H9 (cell line): ENCODE measurements around the gene APBB2. TPM values are rescaled to one million over a fixed set of nuclear protein-coding genes. Genes with fewer than 3 reads are reported as not detected.

Experiments used
- DNase-seq: peaks from one replicate; pipeline ENCODE4 v3.0.0-alpha.2; 2017
- H2AFZ ChIP-seq: one replicate; pipeline ENCODE4 v1.6.1; 2013; ENCODE audit warnings: mild to moderate bottlenecking, low read length, control low read depth, moderate library complexity
- H2AK5ac ChIP-seq: 2 replicates; pipeline ENCODE4 v1.6.1; 2013; ENCODE audit warnings: low read length, control low read depth, mixed read lengths; ENCODE audit not compliant: insufficient read length
- H2BK120ac ChIP-seq: one replicate; pipeline ENCODE4 v1.6.1; 2013; ENCODE audit warnings: low read depth, mild to moderate bottlenecking, low read length, control low read depth, inconsistent platforms; ENCODE audit not compliant: poor library complexity, severe bottlenecking
- H2BK12ac ChIP-seq: 2 replicates; pipeline ENCODE4 v1.6.1; 2013; ENCODE audit warnings: low read length, control low read depth, mixed read lengths, low read depth; ENCODE audit not compliant: insufficient read length
- H2BK15ac ChIP-seq: 2 replicates; pipeline ENCODE4 v1.6.1; 2013; ENCODE audit warnings: low read depth, low read length, control low read depth
- H2BK20ac ChIP-seq: one replicate; pipeline ENCODE4 v1.6.1; 2013; ENCODE audit warnings: low read depth, mild to moderate bottlenecking, low read length, control low read depth, inconsistent platforms; ENCODE audit not compliant: poor library complexity, severe bottlenecking
- H2BK5ac ChIP-seq: 2 replicates; pipeline ENCODE4 v1.6.1; 2013; ENCODE audit warnings: low read length, control low read depth, mixed read lengths; ENCODE audit not compliant: insufficient read length
- H3K14ac ChIP-seq: 2 replicates; pipeline ENCODE4 v1.6.1; 2013; ENCODE audit warnings: low read length, control low read depth; ENCODE audit not compliant: insufficient read depth
- H3K18ac ChIP-seq: 2 replicates; pipeline ENCODE4 v1.6.1; 2013; ENCODE audit warnings: low read depth, mild to moderate bottlenecking, mixed read lengths, low read length, control low read depth; ENCODE audit not compliant: insufficient read length
- H3K23ac ChIP-seq: 2 replicates; pipeline ENCODE4 v1.6.1; 2013; ENCODE audit warnings: low read length, control low read depth, mixed read lengths, low read depth; ENCODE audit not compliant: insufficient read length
- H3K23me2 ChIP-seq: 2 replicates; pipeline ENCODE4 v1.6.1; 2013; ENCODE audit warnings: low read depth, mild to moderate bottlenecking, mixed read lengths, low read length, control low read depth; ENCODE audit not compliant: insufficient read length, poor library complexity, severe bottlenecking
- H3K27ac ChIP-seq: 2 replicates; pipeline ENCODE4 v1.5.1; 2013; ENCODE audit warnings: low read length, control low read depth, mixed read lengths, low read depth; ENCODE audit not compliant: insufficient read length
- H3K27me3 ChIP-seq: 2 replicates; pipeline ENCODE4 v1.6.1; 2013; ENCODE audit warnings: low read length, control low read depth, inconsistent platforms; ENCODE audit not compliant: insufficient read depth
- H3K4ac ChIP-seq: 2 replicates; pipeline ENCODE4 v1.6.1; 2013; ENCODE audit warnings: low read depth, mild to moderate bottlenecking, control low read depth, inconsistent platforms, low read length, moderate library complexity
- H3K4me1 ChIP-seq: 2 replicates; pipeline ENCODE4 v1.6.1; 2013; ENCODE audit warnings: low read length, control low read depth, inconsistent platforms; ENCODE audit not compliant: insufficient read depth
- H3K4me2 ChIP-seq: 2 replicates; pipeline ENCODE4 v1.6.1; 2013; ENCODE audit warnings: low read length, control low read depth, mixed read lengths; ENCODE audit not compliant: insufficient read length, insufficient read depth
- H3K56ac ChIP-seq: 2 replicates; pipeline ENCODE4 v1.6.1; 2013; ENCODE audit warnings: low read depth, mild to moderate bottlenecking, mixed read lengths, low read length, control low read depth; ENCODE audit not compliant: insufficient read length
- H3K79me1 ChIP-seq: 2 replicates; pipeline ENCODE4 v1.6.1; 2013; ENCODE audit warnings: low read depth, mild to moderate bottlenecking, moderate library complexity, low read length, control low read depth, inconsistent platforms; ENCODE audit not compliant: insufficient read depth, poor library complexity, severe bottlenecking
- H3K79me2 ChIP-seq: 2 replicates; pipeline ENCODE4 v1.6.1; 2013; ENCODE audit warnings: low read length, control low read depth, inconsistent platforms; ENCODE audit not compliant: insufficient read depth
- H3K9ac ChIP-seq: 2 replicates; pipeline ENCODE4 v1.6.1; 2013; ENCODE audit warnings: low read length, control low read depth, mixed read lengths; ENCODE audit not compliant: insufficient read length; ENCODE audit errors: extremely low read depth
- H3K9me3 ChIP-seq: one replicate; pipeline ENCODE4 v1.6.1; 2013; ENCODE audit warnings: low read depth, low read length, inconsistent platforms; ENCODE audit not compliant: control insufficient read depth
- H3T11ph ChIP-seq: one replicate; pipeline ENCODE4 v1.6.1; 2013; ENCODE audit warnings: mild to moderate bottlenecking, low read length, control low read depth, inconsistent platforms
- H4K20me1 ChIP-seq: one replicate; pipeline ENCODE4 v1.6.1; 2013; ENCODE audit not compliant: control insufficient read depth, insufficient read length, insufficient read depth
- H4K5ac ChIP-seq: 2 replicates; pipeline ENCODE4 v1.6.1; 2013; ENCODE audit warnings: low read depth, mild to moderate bottlenecking, mixed read lengths, low read length, control low read depth; ENCODE audit not compliant: insufficient read length
- H4K8ac ChIP-seq: replicated peaks from 2 replicates; pipeline ENCODE4 v1.6.1; 2013; ENCODE audit warnings: low read length, control low read depth, mixed read lengths, low read depth; ENCODE audit not compliant: insufficient read length
- H4K91ac ChIP-seq: 2 replicates; pipeline ENCODE4 v1.6.1; 2013; ENCODE audit warnings: low read depth, mild to moderate bottlenecking, moderate library complexity, mixed read lengths, low read length, control low read depth; ENCODE audit not compliant: insufficient read length
- H3K27ac Mint-ChIP-seq, 3 experiments: 2 replicates in 2 of 3; 3 replicates in 1 of 3; pipeline ENCODE4 v1.8.0; 2020 to 2021; ENCODE audit warnings: mixed read lengths in 3 of 3, mild to moderate bottlenecking in 1 of 3, moderate library complexity in 1 of 3
- H3K27me3 Mint-ChIP-seq: 2 replicates; pipeline ENCODE4 v1.8.0; 2021; ENCODE audit warnings: low read depth, mild to moderate bottlenecking, moderate library complexity, mixed read lengths
- H3K36me3 Mint-ChIP-seq, 3 experiments: 2 replicates in 2 of 3; 3 replicates in 1 of 3; pipeline ENCODE4 v1.8.0; 2020 to 2021; ENCODE audit warnings: low read depth in 3 of 3, mixed read lengths in 3 of 3; ENCODE audit not compliant: insufficient read depth in 1 of 3
- H3K4me1 Mint-ChIP-seq, 2 experiments: 2 replicates each; pipeline ENCODE4 v1.8.0; 2020; ENCODE audit warnings: mixed read lengths in 2 of 2
- H3K4me3 Mint-ChIP-seq, 2 experiments: 2 replicates in 1 of 2; 3 replicates in 1 of 2; pipeline ENCODE4 v1.8.0; 2020 to 2021; ENCODE audit warnings: mild to moderate bottlenecking in 2 of 2, mixed read lengths in 2 of 2, moderate library complexity in 1 of 2
- H3K9me3 Mint-ChIP-seq, 2 experiments: 2 replicates in 1 of 2; 3 replicates in 1 of 2; pipeline ENCODE4 v1.8.0; 2020; ENCODE audit warnings: mild to moderate bottlenecking in 2 of 2, mixed read lengths in 2 of 2, moderate library complexity in 1 of 2
- WGBS: extraction: QIAGEN DNeasy Blood & Tissue Kit; methylation state at CpG from one replicate; pipeline ENCODE4 v1.1.7; 2013; ENCODE audit warnings: missing lambda C conversion rate, low lambda C conversion rate, mixed read lengths; ENCODE audit not compliant: insufficient read length; ENCODE audit errors: extremely low coverage; 5-methylcytosine and 5-hydroxymethylcytosine counted together
- total RNA-seq: library from RNA; stranded (reverse); gene quantifications from 2 replicates; pipeline ENCODE4 v1.2.1, GENCODE V29; 2021
- TF ChIP-seq, protein P1 (sequence below): fragments of 200-600 bp; sonication (generic); conservative IDR thresholded peaks from 3 replicates; pipeline ENCODE4 v1.8.0; 2021; ENCODE audit warnings: antibody characterized with exemption, mild to moderate bottlenecking

Gene APBB2
- total RNA-seq, 1 experiment from 2014 or later, result 39.6 TPM

- no peak overlapping the region for H2AFZ ChIP-seq
- H3K4me1 ChIP-seq, result peaks cover 6% of the 10 kb centered on the region; the same call in 1 of the 2 replicates
- peaks cover 20 to 23% of the 10 kb centered on the region in 2 experiments for H3K4me1 Mint-ChIP-seq
- H3K4me3 Mint-ChIP-seq, result no peak overlapping the region
- TF ChIP-seq, protein P1, sequence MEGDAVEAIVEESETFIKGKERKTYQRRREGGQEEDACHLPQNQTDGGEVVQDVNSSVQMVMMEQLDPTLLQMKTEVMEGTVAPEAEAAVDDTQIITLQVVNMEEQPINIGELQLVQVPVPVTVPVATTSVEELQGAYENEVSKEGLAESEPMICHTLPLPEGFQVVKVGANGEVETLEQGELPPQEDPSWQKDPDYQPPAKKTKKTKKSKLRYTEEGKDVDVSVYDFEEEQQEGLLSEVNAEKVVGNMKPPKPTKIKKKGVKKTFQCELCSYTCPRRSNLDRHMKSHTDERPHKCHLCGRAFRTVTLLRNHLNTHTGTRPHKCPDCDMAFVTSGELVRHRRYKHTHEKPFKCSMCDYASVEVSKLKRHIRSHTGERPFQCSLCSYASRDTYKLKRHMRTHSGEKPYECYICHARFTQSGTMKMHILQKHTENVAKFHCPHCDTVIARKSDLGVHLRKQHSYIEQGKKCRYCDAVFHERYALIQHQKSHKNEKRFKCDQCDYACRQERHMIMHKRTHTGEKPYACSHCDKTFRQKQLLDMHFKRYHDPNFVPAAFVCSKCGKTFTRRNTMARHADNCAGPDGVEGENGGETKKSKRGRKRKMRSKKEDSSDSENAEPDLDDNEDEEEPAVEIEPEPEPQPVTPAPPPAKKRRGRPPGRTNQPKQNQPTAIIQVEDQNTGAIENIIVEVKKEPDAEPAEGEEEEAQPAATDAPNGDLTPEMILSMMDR, result no peak
- H4K91ac ChIP-seq, result no peak overlapping the region
- H3K4ac ChIP-seq, result no peak overlapping the region
- H3K56ac ChIP-seq, result no peak overlapping the region
- no peak overlapping the region for H2BK5ac ChIP-seq
- H4K8ac ChIP-seq, result no peak overlapping the region
- no peak overlapping the region for H3K4me2 ChIP-seq
- H2BK120ac ChIP-seq, result no peak overlapping the region
- no peak overlapping the region for H2BK15ac ChIP-seq
- no peaks in the 10 kb centered on the region for H3K9me3 ChIP-seq
- H3K18ac ChIP-seq, result no peak overlapping the region
- H3K27me3 Mint-ChIP-seq, result no peaks in the 10 kb centered on the region
- H3K79me2 ChIP-seq, result no peaks in the 10 kb centered on the region
- no peak overlapping the region for H3K9ac ChIP-seq
- DNase-seq, result no peak
- H3K14ac ChIP-seq, result no peak overlapping the region
- no peak overlapping the region for H2AK5ac ChIP-seq
- H3K36me3 Mint-ChIP-seq, result peaks cover 0 to 4% (median 0%) of the 10 kb centered on the region in 3 experiments; a peak in 4 of 7 replicates
- peaks cover 0 to 4% of the 10 kb centered on the region in 2 experiments; a peak in 3 of 5 replicates for H3K9me3 Mint-ChIP-seq
- WGBS, result no CpG with 5 or more reads among the region's 2 CpGs
- H4K20me1 ChIP-seq, result no peaks in the 10 kb centered on the region
- no peak overlapping the region for H3K27ac ChIP-seq
- no peaks in the 10 kb centered on the region for H3K27me3 ChIP-seq
- no peaks in the 10 kb centered on the region for H3K79me1 ChIP-seq
- H4K5ac ChIP-seq, result no peak overlapping the region
- H2BK20ac ChIP-seq, result no peak overlapping the region
- H3T11ph ChIP-seq, result no peak overlapping the region
- no peak overlapping the region for H3K23ac ChIP-seq
- no peak overlapping the region for H2BK12ac ChIP-seq
- no peaks in the 10 kb centered on the region for H3K23me2 ChIP-seq
- H3K27ac Mint-ChIP-seq, result no peak overlapping the region
These were observed 212.0 kb downstream of the APBB2 start for GRCh38 chr4:41002309-41002708.
